ENCODE results near the gene C6orf47. TPM values are rescaled to one million over a fixed set of nuclear protein-coding genes. Genes with fewer than 3 reads are reported as not detected.

The C6orf47 gene
- total and polyA plus RNA-seq, 7 donors, result 13.5 to 36.0 (median 19.4) TPM

GRCh38 chr6:31621991-31622390 is 38.6 kb downstream of the C6orf47 start:
- Histone ChIP-seq H3K4me1 (peaks cover 16% of the 10 kb centered on the region), H3K9me3 (no peaks in the 10 kb centered on the region), H3K27ac (peak overlapping the region; percentile 96), H3K4me3 (peak overlapping the region; percentile 88), H3K27me3 (ENCODE audit: insufficient read depth in 3 of 3, low read length in 2 of 3) (no peaks in the 10 kb centered on the region), H3K36me3 (ENCODE audit: insufficient read depth in 1 of 2, low read depth in 1 of 2) (peaks cover 15 to 51% of the 10 kb centered on the region in 2 donors)
- 23 to 33% (median 30%) methylated on average over 4 of the region's 4 CpGs for WGBS, 3 donors
- no peak for TF ChIP-seq CTCF (IDR thresholded peaks at IDR 0.05)
- intact Hi-C loops (cut with DNase I), result loop anchor here (2.0 kb wide), 2 partner anchors 29 to 31 kb away; partner anchors contain the start of gene BAG6 (in 1 of the 2)
- DNase-seq, result no peak
- no peak for ATAC-seq

GRCh38 chr6:31621320-31621939 is 39.1 kb downstream of the C6orf47 start:
- WGBS, 3 donors, result 13 to 17% (median 16%) methylated on average over 15 of the region's 15 CpGs
- peak overlapping the region; percentile 88 for H3K4me3 ChIP-seq
- H3K9me3 ChIP-seq, result no peaks in the 10 kb centered on the region
- intact Hi-C loops (cut with DNase I), result loop anchor here in 1 of 2 donors (2.0 kb wide), 1 partner anchor 31 kb away; the partner anchor contains the start of gene BAG6
- TF ChIP-seq CTCF (IDR thresholded peaks at IDR 0.05), result no peak
- peaks cover 15 to 46% of the 10 kb centered on the region in 2 donors for H3K36me3 ChIP-seq (ENCODE audit: insufficient read depth in 1 of 2, low read depth in 1 of 2)
- peaks cover 16% of the 10 kb centered on the region for H3K4me1 ChIP-seq
- peak overlapping the region; percentile 96 for H3K27ac ChIP-seq
- H3K27me3 ChIP-seq (ENCODE audit: insufficient read depth in 3 of 3, low read length in 2 of 3), result no peaks in the 10 kb centered on the region
- DNase-seq, result no peak
- no peak for ATAC-seq

- WGBS, 3 donors, result 0 to 2% (median 1%) methylated on average over 30 to 67 of the region's 67 CpGs
- peak within 1 kb of the TSS; percentile 96 for H3K27ac ChIP-seq
- H3K4me3 ChIP-seq, result peak within 1 kb of the TSS; percentile 88
- intact Hi-C loops (cut with DNase I), result loop anchor here in 1 of 2 donors (2.0 kb wide), 1 partner anchor 32 kb away; the partner anchor contains the start of gene BAG6
- TF ChIP-seq CTCF (IDR thresholded peaks at IDR 0.05), result no peak
- ATAC-seq (peak; percentile 58 to 71 (median 64)), DNase-seq (no peak)
- peaks cover 14 to 39% of the 10 kb centered on the region in 2 donors for H3K36me3 ChIP-seq (ENCODE audit: insufficient read depth in 1 of 2, low read depth in 1 of 2)
- peaks cover 16% of the 10 kb centered on the region for H3K4me1 ChIP-seq
- no peaks in the 10 kb centered on the region for H3K27me3 ChIP-seq (ENCODE audit: insufficient read depth in 3 of 3, low read length in 2 of 3)
- H3K9me3 ChIP-seq, result no peaks in the 10 kb centered on the region
These were observed 39.8 kb downstream of the C6orf47 start, which contains the start of gene PRRC2A for GRCh38 chr6:31620586-31621319. PRRC2A (plus strand) TSS chr6:31620715; CDS start chr6:31622790, 2,075 bp downstream.

GRCh38 chr6:31619805-31620585 is 40.6 kb downstream of the C6orf47 start:
- intact Hi-C loops (cut with DNase I), result loop anchor here in 1 of 2 donors (2.0 to 5.0 kb wide), 2 partner anchors 33 to 73 kb away; partner anchors contain the start of genes ATP6V1G2, BAG6 and NFKBIL1
- WGBS, 3 donors, result 0 to 1% (median 1%) methylated on average over 50 of the region's 50 CpGs

More at GRCh38 chr6:31619805-31620585, 40.6 kb downstream of the C6orf47 start:
- ATAC-seq, result peak; percentile 88 to 94 (median 90)
- DNase-seq, result peak; percentile 97 to 99
- H3K4me1 ChIP-seq, result peaks cover 16% of the 10 kb centered on the region
- H3K27me3 ChIP-seq (ENCODE audit: insufficient read depth in 3 of 3, low read length in 2 of 3), result no peaks in the 10 kb centered on the region
- H3K36me3 ChIP-seq (ENCODE audit: insufficient read depth in 1 of 2, low read depth in 1 of 2), result peaks cover 7 to 31% of the 10 kb centered on the region in 2 donors
- peak overlapping the region; percentile 96 for H3K27ac ChIP-seq
- no peaks in the 10 kb centered on the region for H3K9me3 ChIP-seq
- TF ChIP-seq CTCF (IDR thresholded peaks at IDR 0.05), result no peak
- H3K4me3 ChIP-seq, result peak overlapping the region; percentile 88
